ENCODE results near the gene LCN6. TPM values are rescaled to one million over a fixed set of nuclear protein-coding genes. Genes with fewer than 3 reads are reported as not detected.

Gene LCN6
- total and polyA plus RNA-seq, 2 of the 4 experiments (the other 2 are of a cell fraction) = not detected

DNA sequence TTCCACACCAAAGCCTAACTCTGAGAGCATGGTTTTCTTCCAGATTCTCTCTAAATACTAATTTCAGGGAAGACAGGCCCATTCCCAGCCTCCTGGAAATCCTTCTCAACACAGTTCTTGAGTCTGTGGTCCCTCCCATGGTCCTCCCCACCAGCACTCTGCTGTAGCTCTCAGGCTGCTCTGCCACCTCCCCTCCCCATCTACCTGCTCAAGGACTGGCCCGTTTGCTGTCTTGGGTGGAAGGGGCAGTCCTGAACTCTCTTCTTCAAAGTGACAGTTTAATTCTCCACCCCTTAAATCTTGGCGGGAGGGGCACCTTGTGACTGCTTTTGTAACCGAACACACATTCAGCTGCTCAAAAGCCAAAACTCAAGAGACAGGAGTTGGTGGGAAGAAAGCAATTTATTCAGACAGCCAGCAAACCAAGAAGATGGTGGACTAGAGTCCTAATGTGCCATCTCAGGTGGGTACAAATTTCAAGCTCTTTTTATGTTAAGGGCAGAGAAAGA, 23.6 kb upstream of the LCN6 start:
- no CpG with 5 or more reads among the region's 3 CpGs for WGBS, 2 experiments (ENCODE audit: extremely low coverage in 2 of 2, insufficient read length in 1 of 2)
- Histone ChIP-seq H3K4me1 (ENCODE audit: control insufficient read depth, insufficient read depth, low read length) (no peaks in the 10 kb centered on the region), H3K56ac (ENCODE audit: extremely low read depth, insufficient read depth, low read length) (no peak overlapping the region), H2AK5ac (ENCODE audit: low read depth, low read length) (no peak overlapping the region), H2AFZ (replicated peaks; ENCODE audit: low read length, poor library complexity) (peak overlapping the region; percentile 67), H2BK15ac (ENCODE audit: low read depth, low read length) (no peak overlapping the region), H4K8ac (ENCODE audit: low read depth in 2 of 2, low read length in 2 of 2) (no peak overlapping the region), H2BK120ac (ENCODE audit: low read depth, low read length) (no peak overlapping the region), H3K14ac (replicated peaks; ENCODE audit: low read depth, low read length) (no peak overlapping the region), H4K5ac (ENCODE audit: low read depth, low read length) (no peak overlapping the region), H3K79me1 (ENCODE audit: low read depth in 1 of 2, low read length in 2 of 2) (no peaks in the 10 kb centered on the region), H4K91ac (ENCODE audit: insufficient read depth, low read depth, low read length) (no peak overlapping the region), H3K23ac (ENCODE audit: low read depth, low read length) (no peak overlapping the region), H2AK9ac (replicated peaks; ENCODE audit: low read depth, low read length, poor library complexity) (no peak overlapping the region), H3K18ac (ENCODE audit: low read depth, low read length) (no peak overlapping the region), H3K27ac (ENCODE audit: insufficient read depth, low read length) (no peak overlapping the region), H3K9me3 (ENCODE audit: control insufficient read depth, insufficient read depth, low read length) (peaks cover 9% of the 10 kb centered on the region), H3K27me3 (ENCODE audit: control insufficient read depth, insufficient read depth, low read length) (peaks cover 11% of the 10 kb centered on the region), H3K36me3 (ENCODE audit: control insufficient read depth, insufficient read depth, low read length) (no peaks in the 10 kb centered on the region), H2BK20ac (ENCODE audit: low read depth, low read length) (no peak overlapping the region), H3K4ac (ENCODE audit: low read depth, low read length) (no peak overlapping the region), H2BK5ac (ENCODE audit: low read depth, low read length, poor library complexity, severe bottlenecking) (no peak overlapping the region), H4K20me1 (ENCODE audit: insufficient read depth, low read length) (no peaks in the 10 kb centered on the region), H3K4me3 (ENCODE audit: insufficient read depth, low read depth, low read length) (no peak overlapping the region), H3K4me2 (ENCODE audit: low read depth, low read length) (no peak overlapping the region), H3K9me1 (ENCODE audit: insufficient read depth, low read length) (no peaks in the 10 kb centered on the region), H3K9ac (ENCODE audit: low read depth, low read length) (no peak overlapping the region)
- no TSS peak for BruUV-seq (replicated peaks)
- intact Hi-C loops (cut with micrococcal nuclease) = no loop called here
- TF ChIP-seq CHD1 (IDR thresholded peaks at IDR 0.05; ENCODE audit: low read depth, low read length) = no peak
- TF ChIP-seq RCOR1 (IDR thresholded peaks at IDR 0.05; ENCODE audit: insufficient replicate concordance, low read length) = no peak
- no peak for TF ChIP-seq POLR2A (IDR thresholded peaks at IDR 0.05; ENCODE audit: low read depth, low read length)
- TF ChIP-seq BHLHE40 (IDR thresholded peaks at IDR 0.05; ENCODE audit: low read depth, low read length) = no peak
- TF ChIP-seq RAD21 (IDR thresholded peaks at IDR 0.05; ENCODE audit: low read length) = no peak
- TF ChIP-seq, protein P1, sequence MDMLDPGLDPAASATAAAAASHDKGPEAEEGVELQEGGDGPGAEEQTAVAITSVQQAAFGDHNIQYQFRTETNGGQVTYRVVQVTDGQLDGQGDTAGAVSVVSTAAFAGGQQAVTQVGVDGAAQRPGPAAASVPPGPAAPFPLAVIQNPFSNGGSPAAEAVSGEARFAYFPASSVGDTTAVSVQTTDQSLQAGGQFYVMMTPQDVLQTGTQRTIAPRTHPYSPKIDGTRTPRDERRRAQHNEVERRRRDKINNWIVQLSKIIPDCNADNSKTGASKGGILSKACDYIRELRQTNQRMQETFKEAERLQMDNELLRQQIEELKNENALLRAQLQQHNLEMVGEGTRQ (IDR thresholded peaks at IDR 0.05; ENCODE audit: low read depth, low read length) = no peak
- TF ChIP-seq MXI1 (IDR thresholded peaks at IDR 0.05; ENCODE audit: borderline replicate concordance, low read depth, low read length) = no peak
- no peak for TF ChIP-seq MAFK (IDR thresholded peaks at IDR 0.05; ENCODE audit: low read depth, low read length)
- no peak for TF ChIP-seq NFE2L2 (IDR thresholded peaks at IDR 0.05; ENCODE audit: low read depth, low read length)
- TF ChIP-seq, protein P2, sequence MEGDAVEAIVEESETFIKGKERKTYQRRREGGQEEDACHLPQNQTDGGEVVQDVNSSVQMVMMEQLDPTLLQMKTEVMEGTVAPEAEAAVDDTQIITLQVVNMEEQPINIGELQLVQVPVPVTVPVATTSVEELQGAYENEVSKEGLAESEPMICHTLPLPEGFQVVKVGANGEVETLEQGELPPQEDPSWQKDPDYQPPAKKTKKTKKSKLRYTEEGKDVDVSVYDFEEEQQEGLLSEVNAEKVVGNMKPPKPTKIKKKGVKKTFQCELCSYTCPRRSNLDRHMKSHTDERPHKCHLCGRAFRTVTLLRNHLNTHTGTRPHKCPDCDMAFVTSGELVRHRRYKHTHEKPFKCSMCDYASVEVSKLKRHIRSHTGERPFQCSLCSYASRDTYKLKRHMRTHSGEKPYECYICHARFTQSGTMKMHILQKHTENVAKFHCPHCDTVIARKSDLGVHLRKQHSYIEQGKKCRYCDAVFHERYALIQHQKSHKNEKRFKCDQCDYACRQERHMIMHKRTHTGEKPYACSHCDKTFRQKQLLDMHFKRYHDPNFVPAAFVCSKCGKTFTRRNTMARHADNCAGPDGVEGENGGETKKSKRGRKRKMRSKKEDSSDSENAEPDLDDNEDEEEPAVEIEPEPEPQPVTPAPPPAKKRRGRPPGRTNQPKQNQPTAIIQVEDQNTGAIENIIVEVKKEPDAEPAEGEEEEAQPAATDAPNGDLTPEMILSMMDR (conservative IDR thresholded peaks at IDR 0.05; ENCODE audit: low read depth, low read length) = no peak
- TF ChIP-seq SMC3 (IDR thresholded peaks at IDR 0.05; ENCODE audit: low read depth, low read length) = no peak
- DNase-seq = no peak
- ChIA-PET CTCF (no interaction called here), POLR2A (ENCODE audit: unreplicated experiment) (no interaction called here)
- dilution Hi-C loops (cut with HindIII; ENCODE audit: low sequenced_read_pairs, unreplicated experiment) = no loop called here
- in situ Hi-C loops (cut with MboI; ENCODE audit: low sequenced_read_pairs) = no loop called here
- ATAC-seq (ENCODE audit: low read depth) = no peak

Measured in IMR-90 (cell line).